ENCODE data around the gene GPR62. TPM values are rescaled to one million over a fixed set of nuclear protein-coding genes. Genes with fewer than 3 reads are reported as not detected.
"Not testable (repeated sequence)": the region's sequence is repeated elsewhere in the genome, so short reads cannot be mapped to it uniquely, and the experiment has no call there.

The GPR62 gene
- total RNA-seq, 1 donor from 2014 or later, result 0.55 TPM

DNA sequence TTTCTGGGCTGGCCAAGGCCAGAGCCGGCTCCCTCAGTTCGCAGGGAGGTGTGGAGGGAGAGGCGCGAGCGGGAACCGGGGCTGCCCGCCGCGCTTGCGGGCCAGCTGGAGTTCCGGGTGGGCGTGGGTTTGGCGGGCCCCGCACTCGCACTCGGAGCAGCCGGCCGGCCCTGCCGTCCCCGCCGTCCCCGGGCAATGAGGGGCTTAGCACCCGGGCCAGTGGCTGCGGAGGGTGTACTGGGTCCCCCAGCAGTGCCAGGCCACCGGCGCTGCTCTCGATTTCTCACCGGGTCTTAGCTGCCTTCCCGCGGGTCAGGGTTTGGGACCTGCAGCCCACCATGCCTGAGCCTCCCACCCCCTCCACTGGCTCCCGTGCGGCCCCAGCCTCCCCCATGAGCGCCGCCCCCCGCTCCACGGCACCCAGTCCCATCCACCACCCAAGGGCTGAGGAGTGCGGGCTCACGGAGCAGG is 35.4 kb downstream of the GPR62 start:
- not testable (repeated sequence) for DNase-seq (ENCODE audit: low spot score)

DNA sequence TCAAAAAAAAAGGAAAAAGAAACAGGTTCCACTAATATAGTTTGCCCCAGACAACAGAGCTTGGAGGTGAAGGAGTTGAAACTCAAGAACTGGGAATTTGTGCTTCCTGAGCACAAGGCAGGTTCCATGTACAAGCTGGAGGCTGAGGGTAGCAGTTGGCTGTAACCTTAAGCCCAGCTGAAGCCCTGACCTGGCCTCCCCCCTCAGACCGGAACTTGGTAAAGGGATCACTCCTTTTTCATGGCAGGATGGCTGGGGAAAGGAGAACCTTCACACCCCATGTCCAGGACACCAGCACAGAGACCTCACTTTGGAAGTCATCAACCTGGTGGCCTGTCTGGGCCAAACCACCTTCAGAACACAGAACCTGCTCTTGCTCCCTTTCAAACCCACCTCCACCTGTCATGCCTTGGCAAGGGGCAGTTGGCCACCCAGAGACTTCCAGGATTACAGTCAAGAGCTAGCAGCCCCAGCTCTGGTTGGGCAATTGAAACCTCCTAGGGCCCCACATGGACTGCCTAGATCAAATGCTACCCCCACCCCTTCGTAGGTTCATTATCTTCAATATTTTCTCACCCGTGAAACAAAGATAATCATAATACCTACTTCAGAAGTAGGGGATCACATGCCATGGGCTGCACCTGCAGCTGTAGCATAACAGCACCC is 37.0 kb downstream of the GPR62 start:
- no peak for DNase-seq (ENCODE audit: low spot score)

DNA sequence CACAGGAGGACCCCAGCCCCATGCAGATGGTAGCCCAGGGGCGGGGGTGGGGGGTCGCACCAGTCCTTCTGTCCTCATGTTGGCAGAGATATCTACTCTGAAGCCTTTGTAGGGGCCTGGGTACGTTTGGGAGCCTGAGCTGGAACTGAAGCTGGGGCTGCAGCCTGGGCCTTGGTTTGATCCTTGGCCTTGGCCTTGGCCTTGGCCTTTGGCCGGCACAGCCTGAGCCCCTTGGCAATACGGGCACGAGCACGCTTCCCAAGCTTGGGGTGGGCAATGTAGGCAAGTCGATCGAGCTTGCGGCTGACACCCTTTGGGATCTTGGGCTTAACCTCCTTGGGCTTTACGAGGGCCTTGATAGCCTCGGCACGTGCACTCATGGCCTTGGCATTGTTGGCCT is 38.5 kb downstream of the GPR62 start:
- DNase-seq (ENCODE audit: low spot score), result not testable (repeated sequence)

DNA sequence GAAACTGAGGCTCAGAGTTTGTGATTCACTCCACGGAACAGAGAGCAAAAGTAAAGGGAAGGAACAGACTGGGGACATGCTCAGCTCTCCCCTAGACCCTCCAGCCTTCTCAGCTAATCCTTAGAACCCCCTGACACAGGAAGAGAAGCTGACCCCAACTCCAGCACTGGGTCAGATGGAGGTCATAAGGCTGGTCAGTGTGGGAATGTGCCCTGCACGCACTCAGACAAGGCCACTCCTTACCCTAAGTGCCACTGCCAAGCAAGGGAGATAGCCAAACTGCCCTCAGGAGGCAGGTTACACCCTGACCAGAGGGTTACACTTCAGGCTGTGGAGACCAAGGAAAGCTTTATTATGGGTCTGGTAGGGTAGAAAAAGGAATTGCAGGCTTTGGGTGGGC is 39.3 kb downstream of the GPR62 start:
- no peak for DNase-seq (ENCODE audit: low spot score)

DNA sequence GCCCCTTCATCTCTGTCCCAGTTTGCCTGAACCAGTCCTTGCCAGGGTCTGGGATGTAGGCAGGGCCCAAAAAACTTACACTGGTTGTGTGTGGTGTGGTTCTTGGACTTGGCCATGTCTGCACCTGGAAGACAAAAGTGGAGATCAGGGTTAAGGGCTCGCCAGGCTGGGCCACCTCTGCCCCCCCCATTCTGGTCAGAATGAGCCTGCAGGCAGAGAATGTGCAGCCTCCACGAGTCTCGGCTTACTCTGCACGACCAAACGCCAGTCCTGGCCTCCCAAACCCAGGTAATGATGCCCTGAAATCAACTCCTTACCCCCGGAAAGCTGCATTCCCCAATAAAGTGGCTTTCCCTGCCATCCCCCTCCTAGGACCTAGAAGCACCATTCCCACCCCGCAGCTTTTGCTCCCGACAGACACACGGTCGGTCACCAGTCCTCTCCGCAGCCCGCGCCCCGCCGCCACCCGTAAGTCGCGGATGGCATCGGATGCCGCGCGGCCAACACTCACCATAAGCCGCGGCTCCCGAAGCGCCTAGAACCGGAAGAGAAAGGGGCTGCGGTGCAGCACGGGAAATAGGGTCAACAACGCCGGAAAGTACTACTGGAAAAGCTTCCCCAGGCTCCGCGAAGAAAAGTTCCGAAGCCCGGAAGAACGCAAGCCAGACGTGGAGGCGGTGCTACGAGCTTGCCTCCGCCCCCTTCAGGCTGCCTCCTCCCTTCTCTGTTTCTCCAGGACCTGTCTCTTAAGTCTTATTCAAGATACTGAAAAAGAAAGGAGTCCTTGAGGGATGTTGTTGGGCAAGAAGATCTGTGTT is 40.4 kb downstream of the GPR62 start, which contains the start of gene RPL29:
Gene RPL29 (minus strand): TSS at position 550 of the 818 bp plus-strand sequence. CDS start 434 bp downstream, at position 116.
- DNase-seq (ENCODE audit: low spot score), result peak; percentile 94

DNA sequence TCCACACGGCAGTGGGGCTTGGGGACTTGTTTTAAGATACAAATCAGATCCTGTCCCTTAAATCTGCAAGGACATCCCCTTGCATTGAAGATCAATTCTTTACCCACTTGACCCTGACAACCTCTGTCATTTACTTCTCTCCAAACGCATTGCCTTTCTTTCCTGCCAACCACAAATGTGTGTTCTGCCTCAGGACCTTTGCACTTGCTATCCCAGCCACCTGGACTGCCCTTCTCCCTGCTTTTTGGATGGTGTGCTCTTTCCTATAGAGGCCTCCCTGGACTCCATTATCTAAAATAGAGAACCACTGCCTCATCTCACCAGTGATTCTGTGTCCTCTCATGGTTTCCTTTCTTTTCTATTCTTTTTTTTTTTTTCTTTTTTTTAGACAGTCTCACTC is 42.0 kb downstream of the GPR62 start:
- DNase-seq (ENCODE audit: low spot score), result no peak

DNA sequence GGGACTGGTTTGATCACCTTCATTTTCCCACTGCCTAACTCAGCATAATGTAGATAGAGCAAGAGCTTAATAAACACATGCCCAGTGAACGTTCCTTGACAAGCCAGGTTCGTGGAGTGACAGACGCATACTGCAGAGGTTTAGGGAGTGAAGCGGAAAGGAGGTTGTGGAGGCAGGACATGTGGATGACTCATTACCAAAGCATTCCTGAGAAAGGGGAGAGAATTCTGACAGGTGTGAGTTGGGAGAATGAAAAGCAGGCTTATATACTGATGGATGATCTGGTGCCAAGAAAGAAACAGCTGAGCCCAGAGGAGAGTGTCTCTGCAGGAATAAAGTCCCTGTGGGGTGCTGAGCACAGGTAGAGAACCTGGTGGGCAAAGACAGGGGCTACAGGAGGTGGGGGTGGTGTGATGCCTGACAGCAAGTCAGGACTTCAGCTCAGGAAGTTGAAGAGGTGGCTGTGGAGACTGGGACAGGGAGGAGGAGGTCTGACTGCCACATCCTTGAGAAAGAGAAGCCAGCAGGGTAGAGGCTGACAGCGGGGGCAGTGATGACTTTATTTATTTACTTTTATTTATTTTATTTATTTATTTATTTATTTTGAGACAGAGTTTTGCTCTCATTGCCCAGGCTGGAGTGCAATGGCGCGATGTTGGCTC is 42.9 kb downstream of the GPR62 start:
- DNase-seq (ENCODE audit: low spot score), result no peak

DNA sequence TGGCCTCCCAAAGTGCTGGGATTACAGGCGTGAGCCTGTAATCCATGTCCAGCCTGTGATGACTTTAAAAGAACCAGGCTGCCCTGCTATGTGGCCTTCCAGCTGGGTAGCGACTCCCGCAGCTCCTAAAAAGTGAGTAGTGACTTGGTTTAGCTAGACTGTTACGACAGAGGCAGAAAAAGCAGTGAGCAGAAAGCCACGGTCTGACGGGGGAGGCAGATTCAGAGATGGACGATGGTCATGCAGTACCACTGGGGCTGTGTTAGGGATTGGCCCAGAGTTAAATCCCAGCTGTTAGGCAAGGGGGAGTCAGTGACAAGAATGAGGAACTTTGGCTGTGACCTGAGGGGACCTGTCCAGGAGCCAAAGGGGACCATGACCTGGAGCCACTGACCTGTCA is 43.6 kb downstream of the GPR62 start:
- no peak for DNase-seq (ENCODE audit: low spot score)

DNA sequence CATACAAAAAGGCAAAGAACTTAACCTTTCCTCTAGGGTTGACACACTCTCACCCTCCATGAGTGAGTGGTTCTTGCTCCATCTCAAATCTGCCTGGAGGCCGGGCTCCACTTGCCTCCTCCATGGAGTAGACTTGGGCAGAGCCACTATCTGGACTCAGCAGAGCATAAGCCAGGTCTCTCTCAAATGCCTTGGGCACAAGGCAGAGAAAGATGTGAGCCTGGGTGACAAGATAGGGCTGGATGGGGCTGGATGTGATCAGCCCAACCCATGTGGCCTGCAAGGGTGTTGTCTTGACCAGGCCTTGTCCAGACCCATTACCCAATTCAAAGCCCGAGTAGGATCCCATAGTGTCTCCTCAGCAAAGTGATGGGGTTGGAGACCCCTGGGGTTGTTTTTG is 44.7 kb downstream of the GPR62 start:
- no peak for DNase-seq (ENCODE audit: low spot score)

DNA sequence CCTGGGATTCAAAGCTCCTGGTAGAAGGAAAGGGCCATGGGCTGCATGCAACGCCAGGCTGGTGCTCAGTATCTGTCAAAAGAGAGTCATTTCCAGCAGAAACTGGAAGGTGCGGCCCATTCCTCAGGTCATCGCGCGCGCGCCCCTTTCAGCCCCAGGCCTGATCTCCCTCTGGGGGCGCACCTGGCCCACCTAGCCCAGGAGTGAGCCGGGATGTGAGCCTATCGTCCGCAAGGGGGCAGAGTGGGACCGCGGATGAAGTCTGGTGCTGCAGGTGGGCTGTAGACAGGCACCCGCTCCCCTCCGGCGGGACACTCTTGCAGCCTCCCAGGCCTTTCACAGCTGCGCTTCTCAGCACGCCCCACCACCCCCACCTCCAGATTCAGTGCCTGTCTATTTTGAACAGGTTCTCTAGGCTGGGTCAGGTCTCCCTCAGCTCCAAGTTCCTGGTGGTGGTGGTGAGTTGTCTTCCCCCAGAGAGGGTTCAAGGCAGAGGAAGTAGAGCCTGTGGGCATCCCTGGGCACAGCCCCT is 46.3 kb downstream of the GPR62 start:
- peak; percentile 77 for DNase-seq (ENCODE audit: low spot score)

DNA sequence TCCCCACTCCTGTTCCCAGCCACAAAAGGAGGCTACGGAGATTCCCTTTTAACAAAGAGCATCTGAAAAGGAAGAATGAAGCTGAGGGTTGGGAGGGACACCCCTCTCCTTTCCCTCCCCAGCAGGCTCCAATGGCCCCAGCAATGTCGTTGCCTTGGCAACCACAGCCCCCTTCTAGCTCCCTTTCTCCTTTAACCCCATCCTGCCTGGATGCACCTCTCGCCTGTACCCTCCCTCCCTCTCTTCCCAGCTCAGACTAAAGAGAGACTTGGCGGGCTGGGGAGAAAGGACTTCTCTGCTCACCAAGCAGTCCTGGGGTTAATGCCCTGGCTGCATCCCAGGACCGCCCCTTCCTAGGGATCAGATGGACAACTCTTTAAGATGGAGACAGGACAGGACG is 47.6 kb downstream of the GPR62 start:
- no peak for DNase-seq (ENCODE audit: low spot score)

DNA sequence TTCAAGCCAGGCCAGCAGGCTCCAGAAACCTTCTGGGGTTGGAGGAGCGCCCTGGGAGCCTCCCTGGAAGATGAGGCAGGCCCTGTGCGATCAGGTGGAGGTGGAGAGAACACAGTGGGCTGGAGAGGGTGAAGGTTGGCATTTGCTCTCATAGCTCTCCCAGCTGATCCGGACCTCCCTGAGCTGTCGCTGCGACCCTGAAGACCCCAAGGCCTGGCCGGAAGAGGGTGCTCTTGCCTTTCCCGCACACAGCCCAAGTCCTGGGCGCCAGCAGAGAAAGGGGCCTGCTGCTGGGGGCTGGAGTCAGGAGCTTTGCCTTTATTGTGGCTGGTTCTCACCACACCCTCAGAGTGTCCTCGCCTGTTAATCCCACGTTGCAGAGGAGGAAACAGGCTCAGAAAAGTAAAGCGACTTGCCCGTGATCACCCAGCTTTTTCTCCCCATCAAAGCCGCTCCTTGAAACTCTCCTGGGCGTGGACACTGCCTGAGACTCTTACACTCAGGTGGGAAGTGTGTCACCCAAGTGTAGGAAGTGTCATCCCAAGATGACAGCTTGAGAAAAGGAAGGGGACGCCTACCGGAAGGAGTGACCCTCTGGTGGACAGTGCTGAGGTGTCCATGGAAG is 49.1 kb downstream of the GPR62 start:
- no peak for DNase-seq (ENCODE audit: low spot score)

DNA sequence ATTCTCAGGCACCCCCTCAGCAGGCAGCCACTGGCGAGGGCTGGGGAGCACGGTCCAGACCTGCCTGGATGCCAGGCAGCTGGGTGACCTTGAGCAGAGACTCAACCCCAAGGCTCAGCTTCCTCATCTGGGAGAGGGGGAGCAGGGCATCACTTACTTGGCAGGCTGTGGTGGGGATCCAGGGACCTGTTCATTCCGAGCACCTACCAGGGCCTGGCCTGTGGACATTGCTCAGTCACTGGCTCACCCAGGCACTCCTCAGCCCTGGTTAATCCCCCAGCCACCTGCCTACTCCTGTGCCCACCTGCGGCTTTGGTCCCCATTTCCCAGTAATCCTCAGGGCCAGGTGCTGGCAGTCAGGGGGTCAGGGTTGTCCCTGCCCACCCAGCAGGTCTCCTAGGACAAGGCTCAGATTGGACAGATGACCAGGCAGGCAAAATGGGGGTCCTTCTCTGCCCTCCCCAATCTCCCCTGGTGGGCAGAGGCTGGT is 49.8 kb downstream of the GPR62 start:
- no peak for DNase-seq (ENCODE audit: low spot score)

DNA sequence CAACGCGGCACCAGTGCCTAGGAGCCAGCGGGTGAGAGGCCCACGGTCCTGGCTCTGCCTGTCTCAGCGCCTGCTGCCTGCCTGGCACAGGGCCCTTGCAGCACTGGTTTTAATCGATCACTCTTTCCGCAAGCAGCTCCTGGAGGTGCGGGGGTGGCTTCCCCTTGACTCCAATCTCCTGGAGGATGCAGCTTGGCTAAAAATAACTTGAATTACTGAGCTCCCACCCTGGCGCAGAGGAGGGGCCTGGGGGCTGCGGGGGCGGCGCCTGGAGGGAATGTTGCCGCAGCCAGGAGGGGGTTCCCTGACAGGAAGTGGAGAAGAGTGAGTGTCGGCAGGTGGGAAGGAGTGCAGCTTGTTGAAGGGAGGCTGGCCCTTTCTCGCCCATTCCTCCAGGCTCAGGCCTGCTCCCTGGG is 50.4 kb downstream of the GPR62 start:
- peak; percentile 67 for DNase-seq (ENCODE audit: low spot score)

DNA sequence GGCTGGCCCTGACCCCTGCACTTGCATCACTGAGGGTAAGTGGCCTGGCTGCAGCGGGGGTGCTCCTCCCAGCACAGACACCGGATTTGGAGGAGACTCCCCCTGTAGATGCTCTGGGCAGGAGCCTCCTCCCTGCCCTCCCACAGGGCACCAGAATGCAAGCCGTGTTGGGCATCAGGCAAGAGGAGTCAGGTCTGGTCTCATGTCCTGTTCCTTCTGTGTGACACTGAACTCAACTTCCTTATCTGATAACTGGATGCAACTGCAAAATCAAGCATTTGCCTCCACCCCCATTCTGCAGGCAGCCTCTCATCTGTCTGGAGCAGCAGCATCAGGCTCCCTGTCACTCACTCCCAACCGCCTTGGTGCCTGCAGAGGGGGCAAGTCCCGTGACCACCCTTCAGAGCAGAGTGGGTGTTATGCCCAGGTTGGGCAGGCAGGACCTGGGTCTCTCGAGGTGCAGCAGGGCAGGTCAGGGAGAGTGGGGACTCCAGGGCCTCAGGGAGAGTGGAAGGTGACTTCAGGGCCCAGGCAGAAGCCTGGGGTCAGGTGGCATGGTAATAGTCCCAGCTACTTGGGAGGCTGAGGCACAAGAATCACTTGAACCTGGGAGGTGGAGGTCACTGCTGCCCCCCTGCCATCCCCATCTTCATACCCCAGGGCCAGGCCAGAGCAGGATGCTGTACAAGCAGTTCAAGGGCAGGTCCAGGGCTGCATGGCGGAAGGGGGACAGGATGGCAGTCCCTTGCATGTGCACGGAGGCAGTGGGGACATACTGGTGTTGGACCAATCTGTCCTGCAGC is 51.0 kb downstream of the GPR62 start:
- DNase-seq (ENCODE audit: low spot score), result no peak

DNA sequence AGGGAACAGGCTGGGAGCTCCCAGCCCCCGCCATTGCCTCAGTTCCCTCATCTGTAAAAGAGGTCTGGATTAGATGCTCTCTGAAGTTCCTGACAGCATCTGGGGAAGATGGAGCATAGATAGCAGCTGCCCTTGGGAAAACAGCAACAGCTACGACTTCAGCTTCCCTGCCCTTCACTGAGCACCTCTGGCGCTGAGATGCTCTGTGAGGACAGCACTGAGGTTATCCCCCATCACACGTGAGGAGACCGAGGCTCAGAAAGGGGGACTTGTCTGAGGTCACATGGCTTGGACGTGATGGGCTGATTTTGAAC is 51.6 kb downstream of the GPR62 start:
- no peak for DNase-seq (ENCODE audit: low spot score)

Other genes with a start within 250 kb of the GPR62 start
- gene GRM2, start 248.3 kb upstream of the GPR62 start, total RNA-seq, result 0.29 TPM
- not detected for gene IQCF6, start 176.1 kb upstream of the GPR62 start, total RNA-seq
- not detected for gene IQCF2, start 93.8 kb upstream of the GPR62 start, total RNA-seq
- gene IQCF5, start 79.8 kb upstream of the GPR62 start, total RNA-seq, result not detected
- not detected for gene IQCF1, start 52.0 kb upstream of the GPR62 start, total RNA-seq
- 11.9 TPM for gene RRP9, start 13.5 kb upstream of the GPR62 start, total RNA-seq
- 25.4 TPM for gene PARP3, start 13.0 kb upstream of the GPR62 start, total RNA-seq
- gene PCBP4, start 12.1 kb downstream of the GPR62 start, total RNA-seq, result 45.1 TPM
- 59.1 TPM for gene ABHD14B, start 18.7 kb downstream of the GPR62 start, total RNA-seq
- gene ABHD14A, start 19.7 kb downstream of the GPR62 start, total RNA-seq, result 20.8 TPM
- gene ACY1, start 28.2 kb downstream of the GPR62 start, total RNA-seq, result 47.6 TPM
- 836 TPM for gene RPL29, start 40.5 kb downstream of the GPR62 start, total RNA-seq
- 20.4 TPM for gene DUSP7, start 101.2 kb downstream of the GPR62 start, total RNA-seq
- gene POC1A, start 199.0 kb downstream of the GPR62 start, total RNA-seq, result 3.4 TPM
- 62.4 TPM for gene ALAS1, start 242.8 kb downstream of the GPR62 start, total RNA-seq